22Rv1 (cell line): ENCODE data around the gene ALAS1.

Source experiments
- ZFX ChIP-seq: fragments of 450-650 bp; IDR thresholded peaks from 2 replicates; pipeline ENCODE4 v1.6.1; 2017; ENCODE audit warnings: antibody characterized with exemption, borderline replicate concordance
- TF ChIP-seq, protein P1 (sequence below): fragments of 450-650 bp; IDR thresholded peaks from 2 replicates; pipeline ENCODE4 v1.5.1; 2017; ENCODE audit warnings: mild to moderate bottlenecking

DNA sequence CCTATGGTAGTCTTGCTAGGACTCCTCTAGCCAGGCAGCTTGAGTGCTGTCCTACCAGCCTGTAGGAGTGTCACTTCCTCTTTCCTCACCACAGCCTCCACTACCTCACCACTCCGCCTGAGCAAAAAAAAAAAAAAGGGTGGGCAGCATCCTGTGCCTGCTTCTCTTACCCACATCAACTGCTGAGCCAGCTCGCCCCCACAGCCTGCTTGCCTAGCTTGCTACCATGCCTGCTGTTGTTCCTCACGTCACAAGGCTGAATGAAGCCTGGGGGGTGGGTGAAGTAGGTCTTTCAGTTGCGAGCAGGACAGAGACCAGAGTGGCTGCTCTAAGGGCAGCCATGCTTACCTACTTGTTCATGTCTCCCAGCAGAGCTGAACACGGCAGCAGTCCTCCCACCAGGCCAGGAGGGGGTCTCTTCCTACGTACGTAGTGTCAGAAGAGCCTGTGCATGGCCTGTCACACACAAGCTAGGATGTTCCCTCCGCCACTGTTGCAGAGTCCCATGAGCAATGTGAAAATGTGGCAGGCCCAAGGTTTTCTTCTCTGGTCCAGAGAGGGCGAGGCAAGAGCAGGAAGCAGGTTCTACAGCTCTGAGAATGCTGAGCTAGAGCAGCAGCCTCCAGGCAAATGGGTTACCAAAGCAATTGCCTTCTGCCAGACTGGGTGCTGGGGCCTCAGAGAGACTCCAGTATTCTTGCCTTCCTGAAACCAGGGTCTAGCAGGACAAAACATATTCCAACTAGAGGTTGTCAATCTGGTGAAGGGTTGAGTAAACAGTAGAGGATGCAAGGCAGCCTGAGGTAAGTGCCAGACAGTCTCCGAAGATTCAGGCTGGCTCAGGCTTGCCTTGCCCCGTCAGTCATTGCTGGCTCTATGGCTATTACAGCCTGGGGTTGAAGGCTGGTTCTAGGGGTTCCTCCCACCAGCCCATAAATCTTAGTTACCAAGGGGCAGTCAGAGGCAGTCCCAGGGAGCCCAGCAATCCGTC, 55.6 kb downstream of the ALAS1 start:
- TF ChIP-seq, protein P1, sequence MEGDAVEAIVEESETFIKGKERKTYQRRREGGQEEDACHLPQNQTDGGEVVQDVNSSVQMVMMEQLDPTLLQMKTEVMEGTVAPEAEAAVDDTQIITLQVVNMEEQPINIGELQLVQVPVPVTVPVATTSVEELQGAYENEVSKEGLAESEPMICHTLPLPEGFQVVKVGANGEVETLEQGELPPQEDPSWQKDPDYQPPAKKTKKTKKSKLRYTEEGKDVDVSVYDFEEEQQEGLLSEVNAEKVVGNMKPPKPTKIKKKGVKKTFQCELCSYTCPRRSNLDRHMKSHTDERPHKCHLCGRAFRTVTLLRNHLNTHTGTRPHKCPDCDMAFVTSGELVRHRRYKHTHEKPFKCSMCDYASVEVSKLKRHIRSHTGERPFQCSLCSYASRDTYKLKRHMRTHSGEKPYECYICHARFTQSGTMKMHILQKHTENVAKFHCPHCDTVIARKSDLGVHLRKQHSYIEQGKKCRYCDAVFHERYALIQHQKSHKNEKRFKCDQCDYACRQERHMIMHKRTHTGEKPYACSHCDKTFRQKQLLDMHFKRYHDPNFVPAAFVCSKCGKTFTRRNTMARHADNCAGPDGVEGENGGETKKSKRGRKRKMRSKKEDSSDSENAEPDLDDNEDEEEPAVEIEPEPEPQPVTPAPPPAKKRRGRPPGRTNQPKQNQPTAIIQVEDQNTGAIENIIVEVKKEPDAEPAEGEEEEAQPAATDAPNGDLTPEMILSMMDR = no peak
- TF ChIP-seq ZFX = no peak
